Left cardiac atrium (tissue), 4 donors: ENCODE measurements around the gene DNMBP. TPM values are rescaled to one million over a fixed set of nuclear protein-coding genes. Genes with fewer than 3 reads are reported as not detected.
"Not testable (repeated sequence)": the region's sequence is repeated elsewhere in the genome, so short reads cannot be mapped to it uniquely, and the experiment has no call there.

Experiments used
- ATAC-seq, 2 donors: fragments of 200-7000 bp; cut with Tn5 transposase; one replicate each; pipeline ENCODE4 v1.9.1; 2020; ENCODE audit warnings: mild to moderate bottlenecking in 2 of 2, moderate library complexity in 2 of 2
- DNase-seq: peaks from one replicate; pipeline ENCODE4 v3.0.0-alpha.2; 2020
- intact Hi-C, 2 donors: fragments of 100-400 bp; cut with DNase I; formaldehyde crosslinking; loops; one replicate each; pipeline versions ENCODE4 v1.14.1 to v1.15.1; 2022 to 2023
- total RNA-seq, 2 donors: library from RNA; stranded (reverse); fragmentation: NEBNext Ultra II Directional; extraction: Animal tissue kit (Norgen Biotek cat#: 25700); gene quantifications; one replicate each; pipeline ENCODE4 v1.2.1, GENCODE V29; 2021
- donor health status: DM: no; HTN: yes; CAD: no.
- donor health status: DM: no; HTN: yes; CAD: no; lungs with severe emphysema.
- donor health status: DM: yes; HTN: yes; CAD: no.
- donor health status: Dilated cardiomyopathy.

The DNMBP gene
- total RNA-seq, 2 donors from 2014 or later, result 6.7 to 7.9 TPM

DNA sequence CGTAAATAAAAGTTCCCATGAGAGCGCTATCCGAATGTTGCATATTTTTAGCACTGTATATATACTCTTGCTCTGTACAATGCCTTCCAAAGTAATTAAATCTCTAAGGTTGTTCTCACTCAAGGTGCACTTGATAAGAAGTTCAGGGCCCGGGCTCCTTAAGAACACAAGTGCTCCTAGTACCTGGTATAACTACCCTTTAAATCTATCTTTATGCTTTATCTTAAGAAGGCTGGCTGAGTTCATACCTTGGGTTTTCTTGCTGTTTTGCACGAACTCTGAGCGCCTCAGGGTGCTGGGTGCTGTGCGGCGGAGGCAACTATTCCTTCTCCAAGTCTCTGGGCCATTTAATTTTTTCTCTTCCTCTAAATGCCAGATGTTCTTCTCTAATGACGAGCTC is 80.4 kb downstream of the DNMBP start:
- intact Hi-C loops, result no loop called here
- DNase-seq (no peak), ATAC-seq (no peak)

- intact Hi-C loops, result no loop called here
- DNase-seq (no peak), ATAC-seq (peak in 1 of 2 donors; percentile 34)
These were observed 81.9 kb downstream of the DNMBP start for GRCh38 chr10:99927721-99928280.

GRCh38 chr10:99926925-99927720 is 82.6 kb downstream of the DNMBP start:
- peak; percentile 70 to 71 for ATAC-seq
- intact Hi-C loops, result no loop called here
- DNase-seq, result peak; percentile 48

- no peak for DNase-seq
- ATAC-seq, result no peak
- intact Hi-C loops, result loop anchor here in 1 of 2 donors (5.0 kb wide), 1 partner anchor 83 kb away; the partner anchor contains the start of gene DNMBP
These were observed 85.1 kb downstream of the DNMBP start for GRCh38 chr10:99924451-99925255.

GRCh38 chr10:99921948-99922347 is 87.8 kb downstream of the DNMBP start:
- DNase-seq (no peak), ATAC-seq (no peak)
- intact Hi-C loops, result loop anchor here in 1 of 2 donors (5.0 kb wide), 1 partner anchor 85 kb away; the partner anchor contains the start of gene DNMBP

GRCh38 chr10:99920901-99921300 is 88.8 kb downstream of the DNMBP start:
- intact Hi-C loops, result loop anchor here in 1 of 2 donors (5.0 kb wide), 1 partner anchor 86 kb away; the partner anchor contains the start of gene DNMBP
- DNase-seq, result no peak
- ATAC-seq, result no peak

DNA sequence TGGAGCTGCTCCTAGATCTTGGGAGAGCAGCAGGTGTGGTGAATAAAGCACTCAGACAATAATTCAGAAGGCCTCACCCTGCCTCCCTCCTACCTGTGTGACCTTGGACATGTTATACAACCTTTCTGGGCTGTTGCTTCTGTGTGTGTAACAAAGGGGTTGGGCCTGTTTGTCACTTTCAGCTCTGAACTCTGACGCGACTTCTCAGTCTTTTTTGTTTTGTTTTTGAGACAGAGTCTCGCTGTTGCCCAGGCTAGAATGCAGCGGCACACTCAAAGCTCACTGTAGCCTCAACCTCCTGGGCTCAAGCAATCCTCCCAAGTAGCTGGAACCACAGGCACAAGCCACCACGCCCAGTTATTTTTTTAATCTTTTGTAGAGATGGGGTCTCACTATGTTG is 89.3 kb downstream of the DNMBP start:
- DNase-seq (no peak), ATAC-seq (no peak)
- intact Hi-C loops, result loop anchor here in 1 of 2 donors (5.0 kb wide), 1 partner anchor 87 kb away; the partner anchor contains the start of gene DNMBP

GRCh38 chr10:99917963-99918825 is 91.6 kb downstream of the DNMBP start:
- intact Hi-C loops, result no loop called here

GRCh38 chr10:99916776-99917175 is 93.0 kb downstream of the DNMBP start:
- intact Hi-C loops, result no loop called here
- no peak for DNase-seq
- no peak for ATAC-seq

More at GRCh38 chr10:99917963-99918825, 91.6 kb downstream of the DNMBP start:
- peak; percentile 80 to 86 for ATAC-seq
- DNase-seq, result peak; percentile 44

DNA sequence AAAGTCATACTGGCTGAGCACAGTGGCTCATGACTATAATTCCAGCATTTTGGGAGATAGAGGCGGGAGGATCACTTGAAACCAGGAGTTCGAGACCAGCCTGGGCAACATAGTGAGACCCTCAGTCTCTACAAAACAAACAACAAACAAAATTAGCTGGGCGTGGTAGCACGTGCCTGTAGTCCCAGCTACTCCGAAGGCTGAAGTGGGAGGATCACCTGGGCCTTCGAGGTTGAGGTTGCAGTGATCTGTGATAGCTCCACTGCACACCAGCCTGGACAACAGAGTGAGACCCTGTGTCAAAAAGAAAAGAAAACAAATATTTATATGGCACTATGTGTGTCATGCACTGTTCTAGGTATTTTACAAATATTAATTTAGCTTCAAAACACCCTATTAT is 94.3 kb downstream of the DNMBP start:
- intact Hi-C loops, result no loop called here
- ATAC-seq (no peak), DNase-seq (no peak)

- ATAC-seq (no peak), DNase-seq (no peak)
- intact Hi-C loops, result no loop called here
These were observed 95.5 kb downstream of the DNMBP start for GRCh38 chr10:99914236-99914635.

DNA sequence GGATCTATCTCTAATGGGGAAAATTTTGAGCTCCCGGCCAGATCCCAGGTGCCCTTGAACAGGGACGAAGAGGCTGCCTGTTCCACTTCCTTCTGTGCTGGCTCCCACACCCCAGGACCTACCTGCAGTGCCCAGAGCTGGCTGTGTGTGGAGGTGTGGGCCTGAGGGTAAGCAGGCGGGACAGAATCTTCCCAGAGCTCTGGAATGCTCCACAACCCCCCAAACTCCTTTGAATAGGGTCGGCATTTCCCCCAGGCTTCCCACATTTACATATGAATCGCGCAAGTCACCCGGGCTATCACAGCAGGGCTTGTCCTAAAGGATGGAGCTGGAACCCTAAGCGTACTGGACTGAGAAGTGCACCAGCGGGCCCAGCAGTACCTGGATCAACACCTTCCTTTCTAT is 95.9 kb downstream of the DNMBP start:
- DNase-seq, result no peak
- intact Hi-C loops, result no loop called here

DNA sequence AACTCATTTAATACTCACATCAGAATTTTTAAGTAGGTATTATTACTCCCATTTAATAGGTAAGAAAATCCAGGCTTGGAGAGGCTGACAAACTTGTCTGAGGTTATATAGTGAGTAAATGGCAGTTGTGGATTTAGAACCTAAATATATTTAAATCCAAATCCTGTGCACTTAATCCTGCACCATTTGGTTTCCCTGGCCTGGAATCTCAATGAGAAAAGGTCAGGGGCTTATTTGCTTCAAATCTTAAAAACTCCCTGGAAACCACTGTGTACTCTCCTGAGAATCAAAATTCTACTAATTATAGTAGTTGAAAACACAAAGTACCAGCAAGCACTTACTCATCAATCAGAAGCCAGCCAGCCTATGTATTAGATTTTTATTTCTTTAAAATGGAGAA is 97.7 kb downstream of the DNMBP start:
- ATAC-seq (no peak), DNase-seq (no peak)
- intact Hi-C loops, result no loop called here

More for the DNA sequence above, 95.9 kb downstream of the DNMBP start:
- ATAC-seq, result peak; percentile 39 to 47

GRCh38 chr10:99908512-99908911 is 101.2 kb downstream of the DNMBP start:
- ATAC-seq (no peak), DNase-seq (no peak)
- intact Hi-C loops, result no loop called here

GRCh38 chr10:99906470-99906869 is 103.3 kb downstream of the DNMBP start:
- DNase-seq (peak; percentile 26), ATAC-seq (peak; percentile 71 to 81)
- intact Hi-C loops, result no loop called here

GRCh38 chr10:99905971-99906370 is 103.8 kb downstream of the DNMBP start:
- ATAC-seq (no peak), DNase-seq (no peak)
- intact Hi-C loops, result no loop called here

- no peak for ATAC-seq
- no peak for DNase-seq
- intact Hi-C loops, result no loop called here
These were observed 113.9 kb downstream of the DNMBP start for GRCh38 chr10:99895867-99896266.

GRCh38 chr10:99895066-99895465 is 114.7 kb downstream of the DNMBP start:
- DNase-seq, ATAC-seq, intact Hi-C loops: not testable (repeated sequence)

DNA sequence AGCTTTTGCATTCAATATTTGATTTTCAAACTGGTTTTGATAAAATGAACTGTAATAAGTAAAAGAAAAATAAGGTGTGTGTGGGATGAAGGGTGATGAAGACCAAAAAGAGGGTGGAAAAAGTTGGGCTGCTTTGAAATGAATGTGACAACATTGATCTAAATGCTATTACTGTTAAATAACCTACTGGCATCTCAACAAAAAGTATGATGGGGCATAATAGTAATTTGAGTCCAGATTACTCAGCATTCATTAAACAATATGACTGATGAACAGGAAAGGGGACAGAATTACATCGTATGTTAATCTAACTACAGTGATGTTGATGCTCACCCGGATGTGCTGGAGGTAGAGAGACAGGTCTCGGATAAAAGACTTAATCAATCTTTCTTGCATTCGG is 115.1 kb downstream of the DNMBP start:
- intact Hi-C loops, result no loop called here
- ATAC-seq (no peak), DNase-seq (no peak)
